NT2/D1 (cell line): ENCODE measurements around the gene DPP6.

ENCODE experiments used
- SUZ12 ChIP-seq: IDR thresholded peaks from 2 replicates; pipeline ENCODE4 v1.6.1; 2011; ENCODE audit not compliant: insufficient read length, insufficient read depth; ENCODE audit errors: extremely low read depth
- YY1 ChIP-seq: IDR thresholded peaks from 2 replicates; pipeline ENCODE4 v1.6.1; 2011; ENCODE audit not compliant: insufficient read length, insufficient read depth
- ZNF274 ChIP-seq: IDR thresholded peaks from 2 replicates; pipeline ENCODE4 v1.6.1; 2011; ENCODE audit warnings: mild to moderate bottlenecking, low read depth, low read length

- TF ChIP-seq YY1: no peak
- TF ChIP-seq SUZ12: no peak
- TF ChIP-seq ZNF274: no peak
These were observed 814.9 kb downstream of the DPP6 start for GRCh38 chr7:154867068-154867467.
